Loucy (cell line): Measurements from ENCODE around the gene PARD3B.

Experiments
- H2AFZ ChIP-seq: fragments of 200-600 bp; sonication (generic); 2 replicates; pipeline ENCODE4 v1.6.0; 2016; ENCODE audit warnings: antibody characterized with exemption, mild to moderate bottlenecking, low read length, moderate library complexity
- H3F3A ChIP-seq: fragments of 200-600 bp; 2 replicates; pipeline ENCODE4 v1.6.0; 2016; ENCODE audit warnings: antibody characterized with exemption, low read depth, mild to moderate bottlenecking
- H3K27me3 ChIP-seq: fragments of 200-600 bp; sonication (generic); 2 replicates; pipeline ENCODE4 v1.6.1; 2014; ENCODE audit warnings: low read length, mild to moderate bottlenecking; ENCODE audit not compliant: insufficient read depth, poor library complexity, severe bottlenecking
- H3K36me3 ChIP-seq: fragments of 200-600 bp; sonication (generic); 2 replicates; pipeline ENCODE4 v1.6.1; 2016; ENCODE audit warnings: low read length; ENCODE audit not compliant: insufficient read depth
- H3K4me1 ChIP-seq: fragments of 200-600 bp; sonication (generic); 2 replicates; pipeline ENCODE4 v1.5.1; 2014; ENCODE audit warnings: low read length, mild to moderate bottlenecking; ENCODE audit not compliant: insufficient read depth, poor library complexity, severe bottlenecking
- H3K4me2 ChIP-seq: fragments of 200-600 bp; sonication (generic); 2 replicates; pipeline ENCODE4 v1.6.0; 2014; ENCODE audit warnings: antibody characterized with exemption, low read length, low read depth, mild to moderate bottlenecking; ENCODE audit not compliant: poor library complexity, severe bottlenecking
- H3K4me3 ChIP-seq: fragments of 200-600 bp; sonication (generic); 2 replicates; pipeline ENCODE4 v1.5.1; 2014; ENCODE audit warnings: low read length, mild to moderate bottlenecking, mixed read lengths; ENCODE audit not compliant: poor library complexity, severe bottlenecking
- H3K79me2 ChIP-seq: fragments of 200-600 bp; sonication (generic); 2 replicates; pipeline ENCODE4 v1.6.1; 2014; ENCODE audit warnings: low read length; ENCODE audit not compliant: insufficient read depth
- H3K9ac ChIP-seq: fragments of 200-600 bp; sonication (generic); 2 replicates; pipeline ENCODE4 v1.6.0; 2014; ENCODE audit warnings: mild to moderate bottlenecking, low read depth, low read length, moderate library complexity; ENCODE audit not compliant: poor library complexity, severe bottlenecking
- H3K9me2 ChIP-seq: fragments of 200-600 bp; sonication (generic); replicated peaks from 2 replicates; pipeline ENCODE4 v1.6.1; 2016; ENCODE audit warnings: low read depth, low read length, mixed read lengths
- H3K9me3 ChIP-seq: fragments of 200-600 bp; sonication (generic); 2 replicates; pipeline ENCODE4 v1.6.1; 2014; ENCODE audit warnings: mild to moderate bottlenecking, antibody characterized with exemption, low read length, low read depth; ENCODE audit not compliant: insufficient read depth
- H4K20me1 ChIP-seq: fragments of 200-600 bp; sonication (generic); 2 replicates; pipeline ENCODE4 v1.6.0; 2014; ENCODE audit warnings: antibody characterized with exemption, low read length, mild to moderate bottlenecking; ENCODE audit not compliant: insufficient read depth, poor library complexity, severe bottlenecking
- CTCF ChIP-seq: fragments of 200-600 bp; sonication (generic); conservative IDR thresholded peaks from 2 replicates; pipeline ENCODE4 v1.5.1; 2014; ENCODE audit warnings: mild to moderate bottlenecking, antibody characterized with exemption, low read length
- EZH2phosphoT487 ChIP-seq: fragments of 200-600 bp; IDR thresholded peaks from 2 replicates; pipeline ENCODE4 v1.6.1; 2018; ENCODE audit warnings: antibody characterized with exemption, mild to moderate bottlenecking, moderate library complexity, borderline replicate concordance

The PARD3B gene

GRCh38 chr2:205428811-205429210 is 883.5 kb downstream of the PARD3B start:
- TF ChIP-seq EZH2phosphoT487 (no peak), CTCF (no peak)
- Histone ChIP-seq H4K20me1 (no peaks in the 10 kb centered on the region), H3K36me3 (no peaks in the 10 kb centered on the region), H2AFZ (no peak overlapping the region), H3K4me1 (no peaks in the 10 kb centered on the region), H3F3A (no peaks in the 10 kb centered on the region), H3K4me2 (no peak overlapping the region), H3K27me3 (no peaks in the 10 kb centered on the region), H3K4me3 (no peak overlapping the region), H3K79me2 (no peaks in the 10 kb centered on the region), H3K9me3 (no peaks in the 10 kb centered on the region), H3K9me2 (no peaks in the 10 kb centered on the region), H3K9ac (no peak overlapping the region)

GRCh38 chr2:205435970-205436369 is 890.7 kb downstream of the PARD3B start:
- no peak overlapping the region for H3K9ac ChIP-seq
- TF ChIP-seq CTCF = no peak
- no peak for TF ChIP-seq EZH2phosphoT487
- H3K79me2 ChIP-seq = no peaks in the 10 kb centered on the region
- no peak overlapping the region for H3K4me3 ChIP-seq
- H3K4me1 ChIP-seq = no peaks in the 10 kb centered on the region
- no peaks in the 10 kb centered on the region for H4K20me1 ChIP-seq
- no peak overlapping the region for H3K4me2 ChIP-seq
- no peaks in the 10 kb centered on the region for H3K36me3 ChIP-seq
- H3F3A ChIP-seq = no peaks in the 10 kb centered on the region
- H3K9me2 ChIP-seq = no peaks in the 10 kb centered on the region
- no peaks in the 10 kb centered on the region for H3K9me3 ChIP-seq
- H2AFZ ChIP-seq = no peak overlapping the region
- no peaks in the 10 kb centered on the region for H3K27me3 ChIP-seq

- Histone ChIP-seq H3K9me2 (no peaks in the 10 kb centered on the region), H4K20me1 (no peaks in the 10 kb centered on the region), H3K4me1 (no peaks in the 10 kb centered on the region), H3K4me2 (no peak overlapping the region), H2AFZ (no peak overlapping the region), H3K79me2 (no peaks in the 10 kb centered on the region), H3K9ac (no peak overlapping the region), H3K36me3 (no peaks in the 10 kb centered on the region), H3F3A (no peaks in the 10 kb centered on the region), H3K4me3 (no peak overlapping the region), H3K27me3 (no peaks in the 10 kb centered on the region), H3K9me3 (no peaks in the 10 kb centered on the region)
- TF ChIP-seq CTCF (no peak), EZH2phosphoT487 (no peak)
Observed at GRCh38 chr2:205438241-205438640, 893.0 kb downstream of the PARD3B start.
